Tibial artery (tissue), 4 donors: ENCODE measurements around the gene RFK.

ENCODE experiments used
- DNase-seq, 2 donors: peaks; one replicate each; pipeline ENCODE4 v3.0.0-alpha.2; 2019
- H3K27ac ChIP-seq, 2 donors: fragments of 200-600 bp; sonication (generic) in 1 of 2; 1 replicate in 1 of 2; 2 replicates in 1 of 2; pipeline ENCODE4 v1.5.1; 2018 to 2019; ENCODE audit warnings: mild to moderate bottlenecking in 1 of 2
- H3K27me3 ChIP-seq, 2 donors: fragments of 200-600 bp; sonication (generic) in 1 of 2; one replicate each; pipeline versions ENCODE4 v1.5.1 to v1.6.0; 2016 to 2019
- H3K36me3 ChIP-seq, 3 donors: fragments of 200-600 bp; sonication (generic) in 2 of 3; one replicate each; pipeline ENCODE4 v1.5.1; 2016 to 2019; ENCODE audit warnings: mild to moderate bottlenecking in 2 of 3
- H3K4me1 ChIP-seq, 4 donors: fragments of 200-600 bp; sonication (generic) in 2 of 4; 1 replicate in 3 of 4; 2 replicates in 1 of 4; pipeline ENCODE4 v1.5.1; 2016 to 2019
- H3K4me3 ChIP-seq, 2 donors: fragments of 200-600 bp; sonication (generic) in 1 of 2; 1 replicate in 1 of 2; 2 replicates in 1 of 2; pipeline ENCODE4 v1.5.1; 2018 to 2019; ENCODE audit warnings: mild to moderate bottlenecking in 2 of 2
- H3K9me3 ChIP-seq, 3 donors: fragments of 200-600 bp; sonication (generic) in 1 of 3; one replicate each; pipeline ENCODE4 v1.5.1; 2016 to 2019
- CTCF ChIP-seq, 2 experiments: fragments of 200-600 bp in 1 of 2; fragments of 450-650 bp in 1 of 2; IDR thresholded peaks; one replicate each; pipeline ENCODE4 v1.5.1; 2017 to 2019; ENCODE audit warnings: antibody characterized with exemption in 2 of 2, mild to moderate bottlenecking in 1 of 2, moderate library complexity in 1 of 2
- intact Hi-C: fragments of 100-400 bp; cut with DNase I; formaldehyde crosslinking; loops from one replicate; pipeline ENCODE4 v1.15.0; 2023; ENCODE audit warnings: low total_unique reads

RFK gene

GRCh38 chr9:76338418-76338817, 55.8 kb downstream of the RFK start:
- Histone ChIP-seq H3K27me3 (no peaks in the 10 kb centered on the region), H3K36me3 (no peaks in the 10 kb centered on the region), H3K27ac (no peak overlapping the region), H3K4me1 (no peaks in the 10 kb centered on the region), H3K9me3 (no peaks in the 10 kb centered on the region), H3K4me3 (no peak overlapping the region)
- intact Hi-C loops: no loop called here
- DNase-seq: no peak
- TF ChIP-seq CTCF (IDR thresholded peaks at IDR 0.05): no peak

GRCh38 chr9:76336027-76336426, 58.2 kb downstream of the RFK start:
- H3K9me3 ChIP-seq: no peaks in the 10 kb centered on the region
- H3K4me1 ChIP-seq: no peaks in the 10 kb centered on the region
- TF ChIP-seq CTCF (IDR thresholded peaks at IDR 0.05): no peak
- no peak overlapping the region for H3K4me3 ChIP-seq
- no peak overlapping the region for H3K27ac ChIP-seq
- no peaks in the 10 kb centered on the region for H3K36me3 ChIP-seq
- intact Hi-C loops: no loop called here
- no peak for DNase-seq
- H3K27me3 ChIP-seq: peaks cover 0 to 4% of the 10 kb centered on the region in 2 donors
